MM.1S (cell line): ENCODE data around the gene ANKIB1.

Experiments used
- EZH2 ChIP-seq: fragments of 300-600 bp; sonication (generic); optimal IDR thresholded peaks from 2 replicates; pipeline ENCODE3; 2017; ENCODE audit warnings: low read depth, mild to moderate bottlenecking, antibody characterized with exemption, low read length, mixed read lengths
- EZH2phosphoT487 ChIP-seq: fragments of 300-600 bp; sonication (generic); IDR thresholded peaks from 2 replicates; pipeline ENCODE4 v1.6.1; 2018; ENCODE audit warnings: antibody characterized with exemption, low read length
- TF ChIP-seq, protein P1 (sequence below): fragments of 300-600 bp; sonication (generic); IDR thresholded peaks from 2 replicates; pipeline ENCODE4 v1.5.1; 2016; ENCODE audit warnings: antibody characterized with exemption, low read length, mixed read lengths

GRCh38 chr7:92253251-92253650 is 7.5 kb downstream of the ANKIB1 start:
- TF ChIP-seq, protein P1, sequence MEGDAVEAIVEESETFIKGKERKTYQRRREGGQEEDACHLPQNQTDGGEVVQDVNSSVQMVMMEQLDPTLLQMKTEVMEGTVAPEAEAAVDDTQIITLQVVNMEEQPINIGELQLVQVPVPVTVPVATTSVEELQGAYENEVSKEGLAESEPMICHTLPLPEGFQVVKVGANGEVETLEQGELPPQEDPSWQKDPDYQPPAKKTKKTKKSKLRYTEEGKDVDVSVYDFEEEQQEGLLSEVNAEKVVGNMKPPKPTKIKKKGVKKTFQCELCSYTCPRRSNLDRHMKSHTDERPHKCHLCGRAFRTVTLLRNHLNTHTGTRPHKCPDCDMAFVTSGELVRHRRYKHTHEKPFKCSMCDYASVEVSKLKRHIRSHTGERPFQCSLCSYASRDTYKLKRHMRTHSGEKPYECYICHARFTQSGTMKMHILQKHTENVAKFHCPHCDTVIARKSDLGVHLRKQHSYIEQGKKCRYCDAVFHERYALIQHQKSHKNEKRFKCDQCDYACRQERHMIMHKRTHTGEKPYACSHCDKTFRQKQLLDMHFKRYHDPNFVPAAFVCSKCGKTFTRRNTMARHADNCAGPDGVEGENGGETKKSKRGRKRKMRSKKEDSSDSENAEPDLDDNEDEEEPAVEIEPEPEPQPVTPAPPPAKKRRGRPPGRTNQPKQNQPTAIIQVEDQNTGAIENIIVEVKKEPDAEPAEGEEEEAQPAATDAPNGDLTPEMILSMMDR, result no peak
- TF ChIP-seq EZH2 (no peak), EZH2phosphoT487 (no peak)
